ENCODE results near the gene MCM10.
"Not testable (repeated sequence)": the region's sequence is repeated elsewhere in the genome, so short reads cannot be mapped to it uniquely, and the experiment has no call there.

MCM10 gene

DNA sequence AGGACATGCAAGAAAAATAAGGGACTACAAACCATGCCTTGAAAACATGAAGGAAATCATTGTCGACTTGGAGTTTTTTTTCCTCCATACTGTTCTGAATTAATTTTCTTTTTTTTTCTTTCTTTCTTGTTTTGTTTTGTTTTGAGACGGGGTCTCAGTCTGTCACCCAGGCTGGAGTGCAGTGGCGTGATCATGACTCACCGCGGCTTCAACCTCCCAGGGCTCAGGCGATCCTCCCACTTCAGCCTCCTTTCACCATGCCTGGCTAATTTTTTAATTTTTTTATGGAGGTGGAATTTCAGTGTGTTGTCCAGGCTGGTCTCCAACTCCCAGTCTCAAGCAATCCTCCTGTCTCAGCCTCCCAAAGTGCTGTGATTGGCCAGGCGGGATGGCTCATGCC, 61.2 kb downstream of the MCM10 start:
- DNase-seq, result no peak

DNA sequence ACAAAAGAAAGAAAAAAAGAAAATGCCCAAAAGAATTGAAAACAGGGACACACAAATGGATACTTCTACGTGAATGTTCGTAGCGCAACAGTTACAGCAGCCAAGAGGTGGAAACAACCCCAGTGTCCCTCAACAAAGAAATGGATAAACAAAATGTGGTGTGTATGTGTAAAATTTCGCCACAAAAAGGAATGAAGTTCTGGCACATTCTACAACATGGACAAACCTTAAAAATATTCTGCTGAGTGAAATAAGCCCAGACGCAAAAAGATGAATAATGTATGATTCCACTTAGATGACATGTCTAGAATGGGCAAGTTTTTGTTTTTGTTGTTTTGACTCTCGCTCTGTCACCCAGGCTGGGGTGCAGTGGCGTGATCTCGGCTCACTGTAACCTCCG, 61.9 kb downstream of the MCM10 start:
- no peak for DNase-seq

DNA sequence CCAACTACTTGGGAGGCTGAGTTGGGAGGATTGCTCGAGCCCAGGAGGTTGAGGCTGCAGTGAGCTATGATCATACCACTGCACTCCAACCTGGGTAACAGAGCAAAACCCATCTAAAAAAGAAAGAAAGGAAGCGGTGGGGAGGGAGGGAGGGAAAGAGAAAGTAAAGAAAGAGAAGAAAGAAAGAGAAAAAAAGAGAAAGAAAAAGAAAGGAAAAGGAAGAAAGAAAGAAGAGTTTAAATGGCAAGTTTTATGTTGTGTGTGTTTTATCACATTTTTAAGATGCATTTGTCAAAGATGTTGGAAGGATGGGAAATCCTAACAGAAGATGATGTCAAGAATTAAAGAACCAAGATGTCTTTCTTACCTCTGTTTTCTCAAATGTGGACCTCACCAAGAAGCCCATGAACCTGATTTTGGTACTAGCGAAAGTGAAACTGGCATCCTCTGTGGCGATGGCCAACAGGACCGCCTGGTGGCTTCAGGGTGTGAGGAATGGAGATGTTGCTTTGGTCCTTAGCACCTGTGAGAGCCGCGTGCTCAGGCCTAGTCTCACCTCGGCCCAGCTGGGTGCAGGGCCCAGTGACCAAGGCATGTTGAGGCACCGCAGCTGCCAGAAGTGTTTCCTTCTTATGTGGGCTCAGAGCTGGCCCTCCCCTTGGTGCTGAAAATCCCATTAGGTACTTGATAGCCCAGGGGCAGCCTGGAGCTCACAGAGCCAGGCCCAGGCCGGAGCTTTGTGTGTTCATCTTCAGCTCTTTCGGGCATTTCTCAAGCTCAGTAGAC, 63.0 kb downstream of the MCM10 start:
- DNase-seq, result no peak

DNA sequence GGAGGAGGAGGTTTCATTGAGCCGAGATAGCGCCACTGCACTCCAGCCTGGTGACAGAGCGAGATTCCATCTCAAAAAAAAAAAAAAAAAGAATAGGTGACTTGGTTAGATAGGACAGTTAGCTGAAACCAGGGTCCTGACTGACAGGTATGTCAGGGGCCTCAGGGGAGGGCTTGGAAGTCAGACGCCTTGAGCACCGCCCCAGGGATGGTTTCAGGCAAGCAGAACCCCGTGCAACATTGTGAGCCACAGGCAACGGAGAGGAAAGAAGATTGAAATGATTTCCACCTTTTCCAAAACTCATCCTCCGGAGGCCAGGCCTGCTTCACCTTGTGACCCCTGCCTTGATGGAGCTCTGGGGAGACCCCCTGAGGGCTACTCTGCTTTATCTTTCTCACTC, 64.2 kb downstream of the MCM10 start:
- DNase-seq, result no peak

DNA sequence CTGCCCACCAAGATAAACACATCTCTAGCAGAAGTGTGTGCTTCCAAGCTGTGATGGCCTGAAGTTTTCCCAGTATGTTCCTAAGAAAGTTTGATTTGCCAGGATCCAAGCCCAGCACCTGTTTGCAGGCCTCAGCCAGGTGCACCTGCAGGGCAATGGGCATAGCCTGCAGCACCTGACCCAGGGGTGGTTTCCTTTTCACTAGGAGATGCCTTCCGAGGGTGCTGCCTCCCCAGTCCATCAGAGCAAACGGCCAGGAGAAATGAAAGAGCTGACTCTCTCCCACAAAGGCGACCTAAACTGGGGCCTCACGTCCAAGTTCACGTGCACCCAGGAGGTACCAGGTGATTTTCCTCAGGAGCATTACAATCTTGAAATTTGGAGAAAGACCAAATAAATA, 65.7 kb downstream of the MCM10 start:
- no peak for DNase-seq

DNA sequence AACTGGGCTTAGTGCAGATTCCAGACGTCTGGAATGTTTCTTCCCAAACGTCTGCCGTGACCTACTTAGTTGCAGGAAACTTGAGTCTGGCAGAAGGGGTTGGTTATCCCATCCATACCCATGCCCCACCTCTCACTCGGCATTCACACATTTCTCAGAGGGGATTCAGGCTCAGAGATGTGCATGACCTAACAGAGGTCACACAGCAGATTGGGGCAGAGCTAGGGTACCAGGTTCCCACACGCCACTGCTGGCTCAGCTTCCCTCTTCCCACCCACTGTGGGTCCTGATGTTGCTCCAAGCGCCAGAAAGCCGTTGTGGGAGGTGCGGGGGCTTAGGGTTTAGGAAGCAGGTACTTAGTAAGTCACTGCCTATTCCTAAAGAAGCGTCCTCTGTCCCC, 69.8 kb downstream of the MCM10 start:
- DNase-seq, result no peak

DNA sequence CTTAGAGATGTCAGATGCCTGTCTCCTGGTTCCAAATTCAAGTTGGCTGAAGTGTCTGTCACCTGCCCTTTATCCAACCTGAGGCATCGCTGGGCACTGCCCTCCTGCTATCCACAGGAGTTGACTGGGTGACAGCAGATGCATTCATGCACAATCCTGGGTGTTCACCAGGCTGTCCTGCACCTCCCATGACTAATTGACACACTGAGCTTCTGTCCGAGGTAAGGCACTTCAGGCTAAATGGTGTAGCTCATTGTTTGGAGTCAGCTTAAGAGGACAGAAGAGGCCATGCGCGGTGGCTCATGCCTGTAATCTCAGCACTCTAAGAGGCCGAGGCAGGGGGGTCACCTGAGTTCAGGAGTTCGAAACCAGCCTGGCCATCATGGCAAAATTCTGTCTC, 70.5 kb downstream of the MCM10 start:
- DNase-seq, result no peak

DNA sequence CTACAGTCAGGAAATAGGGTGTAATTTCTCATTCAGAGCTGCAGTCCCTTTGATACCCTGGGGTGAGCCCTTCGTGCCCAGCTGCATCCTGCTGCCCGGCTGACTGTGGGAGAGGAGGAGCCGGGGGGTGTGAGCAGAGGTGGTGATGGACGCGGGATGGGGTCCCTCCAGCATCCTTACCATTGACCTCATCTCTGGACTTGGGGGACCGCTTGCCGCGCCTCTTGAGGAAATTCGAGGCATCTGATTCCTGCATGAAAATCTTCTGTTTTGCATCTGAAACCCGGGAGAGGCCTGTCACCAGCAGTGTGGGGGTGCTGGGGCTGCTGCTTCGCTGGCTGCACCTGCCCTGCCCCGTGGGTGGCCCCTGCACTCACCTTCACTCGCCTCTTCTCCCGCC, 72.0 kb downstream of the MCM10 start:
- DNase-seq, result no peak

DNA sequence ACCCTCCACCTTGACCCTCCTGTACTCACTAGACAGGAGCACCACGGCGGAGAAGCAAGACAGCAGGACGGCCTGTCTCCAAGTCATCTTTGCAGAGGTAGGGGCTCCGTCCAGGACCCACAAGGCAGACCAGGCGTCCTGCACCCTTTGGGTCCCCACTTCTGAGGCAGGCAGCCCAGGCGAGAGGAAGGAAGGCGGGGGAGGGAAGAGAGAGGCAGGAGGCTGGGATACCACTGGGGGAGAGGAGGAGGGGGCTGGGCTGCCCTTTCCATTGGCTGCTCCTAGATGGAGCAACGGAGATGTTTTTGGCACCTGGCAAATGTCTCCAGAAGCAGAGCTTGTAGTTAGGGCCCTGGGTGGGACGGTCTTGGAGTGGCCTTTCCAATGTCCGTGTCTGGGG, 72.8 kb downstream of the MCM10 start, which contains the start of gene UCMA:
TSS of gene UCMA (minus strand) at position 203 of the 400 bp plus-strand sequence. CDS start at position 87, 116 bp downstream.
- no peak for DNase-seq

DNA sequence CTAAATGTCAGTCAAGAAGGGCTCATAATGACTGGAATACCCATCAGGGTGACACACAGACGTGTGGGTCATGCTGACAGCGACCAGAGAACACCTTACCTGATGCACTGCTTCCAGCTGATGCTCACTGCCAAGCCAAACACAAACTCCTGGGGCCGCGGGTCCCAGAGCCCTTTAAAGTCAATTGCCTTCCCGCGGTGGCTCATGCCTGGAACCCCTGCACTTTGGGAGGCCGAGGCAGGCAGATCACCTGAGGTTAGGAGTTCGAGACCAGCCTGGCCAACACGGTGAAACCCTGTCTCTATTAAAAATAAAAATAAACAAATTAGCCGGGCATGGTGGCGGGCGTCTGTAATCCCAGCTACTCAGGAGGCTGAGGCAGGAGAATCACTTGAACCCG, 73.4 kb downstream of the MCM10 start:
- not testable (repeated sequence) for DNase-seq

DNA sequence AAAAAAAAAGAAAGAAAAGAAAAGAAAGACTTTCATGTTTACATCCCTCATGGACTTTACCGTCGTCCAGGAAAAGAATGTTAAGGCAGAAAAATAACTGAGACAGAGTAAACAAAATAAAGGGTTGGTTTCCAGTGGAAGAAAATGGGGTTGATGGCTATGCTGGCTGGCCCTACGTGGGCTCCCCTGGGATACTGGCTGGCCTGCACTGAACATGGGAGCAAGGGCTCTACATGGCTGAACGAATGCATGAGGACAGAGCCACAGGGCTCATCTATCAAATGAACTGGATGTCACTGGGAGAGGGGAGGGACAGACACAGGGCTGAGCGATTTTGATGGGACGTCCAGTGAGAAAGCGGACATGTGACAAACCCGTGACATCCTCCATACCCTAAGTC, 75.3 kb downstream of the MCM10 start:
- DNase-seq, result no peak

DNA sequence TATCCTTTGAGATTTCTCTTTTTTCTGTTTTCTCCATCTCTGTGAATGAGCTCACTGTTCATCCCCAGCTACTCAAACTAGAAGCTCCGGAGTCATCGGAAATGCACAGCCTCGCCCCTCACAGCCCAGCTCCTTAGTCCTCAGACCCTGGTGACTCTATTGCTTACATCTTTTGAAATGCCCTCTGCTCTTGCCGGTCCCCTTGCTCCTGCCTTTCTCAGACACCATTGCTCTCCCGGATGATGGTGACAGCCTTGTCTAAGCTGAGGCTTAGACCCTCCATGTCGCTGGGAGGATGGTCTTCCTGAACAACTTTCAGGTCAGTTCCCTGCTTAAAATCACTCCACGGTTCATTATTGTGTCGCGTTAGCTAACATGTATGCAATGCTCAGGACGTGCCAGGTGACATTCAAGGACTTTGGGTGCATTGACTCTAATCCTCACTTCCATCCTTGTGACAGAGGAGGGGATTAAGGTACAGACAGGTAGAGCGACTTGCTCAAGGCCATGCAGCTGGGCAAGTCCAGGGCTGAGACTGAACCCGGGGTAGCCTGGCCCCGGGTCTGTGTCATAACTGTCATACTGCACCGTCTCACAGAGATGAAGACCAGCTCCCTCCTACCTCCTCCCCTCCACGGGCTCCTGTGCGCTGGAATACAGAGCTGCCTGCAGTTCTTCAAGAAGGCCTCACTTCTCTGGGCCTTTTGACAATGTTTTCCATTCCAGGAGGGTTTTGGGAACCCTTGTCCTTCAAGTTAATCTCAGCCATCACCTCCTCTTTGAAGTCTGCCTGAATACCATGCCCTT, 77.1 kb downstream of the MCM10 start:
- DNase-seq, result no peak

DNA sequence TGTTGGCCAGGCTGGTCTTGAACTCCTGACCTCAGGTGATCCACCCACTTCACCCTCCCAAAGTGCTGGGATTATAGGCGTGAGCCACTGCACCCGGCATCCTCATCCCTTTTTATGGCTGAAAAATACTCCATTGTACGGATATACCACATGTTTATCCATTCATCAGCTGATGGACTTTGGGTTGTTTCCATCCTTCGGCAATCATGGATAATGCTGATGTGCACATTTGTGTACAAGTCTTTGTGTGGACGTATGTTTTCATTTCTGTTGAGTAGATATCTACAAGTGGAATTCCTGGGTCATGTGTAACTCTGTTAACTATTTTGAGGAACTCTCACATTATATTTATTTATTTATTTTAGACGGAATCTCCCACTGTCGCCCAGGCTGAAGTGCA, 78.6 kb downstream of the MCM10 start:
- DNase-seq, result no peak

DNA sequence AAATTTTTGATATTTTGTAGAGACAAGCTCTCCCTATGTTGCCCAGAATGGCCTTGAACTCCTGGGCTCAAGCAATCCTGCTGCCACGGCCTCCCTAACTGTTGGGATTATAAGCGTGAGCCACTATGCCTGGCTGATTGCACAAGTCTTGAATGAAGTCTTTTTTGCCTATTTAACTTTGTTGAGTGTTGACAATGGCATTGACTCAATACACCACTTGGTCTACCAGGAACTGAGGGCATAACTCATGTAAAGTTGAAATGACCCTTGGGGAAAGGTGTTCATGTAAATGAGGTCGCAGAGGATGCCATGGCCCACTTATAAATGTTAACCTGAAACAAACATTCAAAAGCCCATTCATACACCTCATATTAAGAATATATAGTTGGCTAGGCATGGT, 80.3 kb downstream of the MCM10 start:
- no peak for DNase-seq

DNA sequence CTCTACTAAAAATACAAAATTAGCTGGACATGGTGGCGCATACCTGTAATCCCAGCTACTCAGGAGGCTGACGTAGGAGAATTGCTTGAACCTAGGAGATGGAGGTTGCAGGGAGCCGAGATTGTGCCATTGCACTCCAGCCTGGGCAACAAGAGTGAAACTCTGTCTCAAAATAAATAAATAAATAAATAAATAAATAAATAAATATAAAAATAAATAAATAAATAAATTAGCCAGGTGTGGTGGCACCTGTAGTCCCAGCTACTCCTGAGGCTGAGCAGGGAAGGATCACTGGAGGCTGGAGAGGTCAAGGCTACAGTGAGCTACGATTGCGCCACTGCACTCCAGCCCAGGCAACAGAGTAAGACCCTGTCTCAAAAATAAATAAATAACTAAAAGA, 80.9 kb downstream of the MCM10 start:
- DNase-seq, result not testable (repeated sequence)

DNA sequence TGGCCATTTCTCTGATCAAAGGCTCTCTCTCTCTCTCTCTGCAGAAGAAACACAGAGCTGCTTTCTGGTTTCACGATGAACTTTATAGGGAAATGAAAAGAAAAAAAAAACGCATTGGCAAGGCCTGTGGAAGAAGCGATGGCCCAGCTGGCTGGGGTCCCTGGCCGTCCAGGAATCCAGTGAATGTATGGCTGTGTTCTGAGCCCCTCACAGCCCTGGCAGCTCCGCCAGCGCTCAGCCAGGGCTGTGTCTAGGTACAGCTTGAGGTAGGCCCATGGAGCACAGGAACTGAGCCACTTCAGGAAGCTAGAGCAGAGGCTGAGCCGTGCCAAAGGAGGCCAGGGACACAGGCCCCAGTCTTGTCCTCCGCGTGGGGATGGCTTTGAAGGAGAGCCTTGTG, 85.9 kb downstream of the MCM10 start:
- DNase-seq, result no peak

DNA sequence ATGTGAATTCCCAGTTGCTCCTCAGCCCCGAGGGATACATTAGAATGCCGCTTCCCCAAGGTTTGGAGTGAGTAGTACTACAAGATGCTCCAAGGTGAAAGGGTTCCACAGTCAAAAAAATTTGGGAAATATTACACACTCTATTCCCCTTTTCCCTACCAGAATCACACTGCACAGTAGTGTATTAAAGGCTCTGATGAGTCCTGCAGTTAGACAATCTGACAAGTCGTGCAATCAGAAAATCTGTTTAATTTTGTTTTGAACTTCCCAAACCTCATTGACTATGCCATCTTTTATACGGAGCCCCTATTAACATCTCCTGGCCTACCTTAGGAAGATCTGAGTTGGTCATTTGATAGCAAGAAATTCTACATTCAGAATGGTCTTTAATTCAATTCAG, 86.4 kb downstream of the MCM10 start:
- DNase-seq, result no peak

DNA sequence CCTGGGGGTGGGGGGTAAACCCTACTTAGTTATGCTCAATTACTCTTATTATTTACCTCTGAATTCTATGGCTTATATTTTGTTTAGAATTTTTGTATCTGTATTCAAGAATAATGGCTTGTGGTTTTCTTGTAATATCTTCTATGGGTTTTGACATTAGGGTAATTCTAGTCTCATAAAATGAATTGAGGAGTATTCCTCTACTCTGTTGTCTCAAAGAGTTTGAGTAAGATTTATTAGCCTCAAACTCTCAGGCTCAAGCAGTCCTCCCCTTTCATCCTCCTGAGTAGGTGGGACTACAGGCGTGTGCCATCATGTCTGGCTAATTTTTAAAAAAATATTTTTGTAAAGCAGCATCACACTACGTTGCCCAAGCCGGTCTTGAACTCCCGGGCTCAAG, 92.4 kb downstream of the MCM10 start:
- no peak for DNase-seq

DNA sequence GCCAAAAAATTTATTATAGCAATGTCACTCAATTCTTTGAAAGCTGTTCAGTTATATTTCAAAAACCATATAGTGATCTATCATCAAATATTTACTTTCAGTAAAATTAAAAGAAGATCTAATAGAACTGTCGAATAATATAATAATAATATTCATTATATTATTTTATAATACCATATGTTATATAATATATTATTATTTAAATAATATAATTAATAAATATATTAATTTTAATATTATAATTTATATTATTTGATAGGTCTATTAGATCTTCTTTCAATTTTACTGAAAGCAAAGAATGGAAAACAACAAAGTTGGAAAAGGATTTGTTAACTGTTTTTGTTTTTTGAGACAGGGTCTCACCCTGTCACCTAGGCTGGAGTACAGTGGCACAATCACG, 95.3 kb downstream of the MCM10 start:
- no peak for DNase-seq

DNA sequence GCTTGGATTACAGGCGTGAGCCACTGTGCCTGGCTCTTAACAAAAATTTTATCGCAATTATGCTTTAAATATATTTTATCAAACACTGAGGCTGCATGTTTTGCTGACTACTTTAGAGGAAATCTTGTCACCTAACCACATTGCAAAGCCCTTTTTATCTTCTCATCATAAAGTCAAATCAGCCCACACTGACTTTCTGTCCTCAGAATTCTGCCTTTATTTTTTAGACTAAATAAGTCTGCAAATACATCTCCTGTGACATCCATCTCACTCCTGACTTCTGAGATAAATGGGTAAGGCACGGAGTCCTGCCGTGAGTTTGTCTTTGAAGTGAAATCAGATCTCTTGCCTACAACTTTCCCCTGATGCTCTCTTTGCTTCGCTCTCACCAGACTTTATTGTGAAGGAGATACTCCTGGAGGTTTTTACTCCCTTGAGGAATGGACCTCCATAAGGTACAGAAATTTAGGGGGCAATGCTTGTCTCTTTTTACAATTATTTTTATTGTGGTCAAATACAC, 96.3 kb downstream of the MCM10 start:
- no peak for DNase-seq
